ENCODE measurements around the gene MAMLD1. TPM values are rescaled to one million over a fixed set of nuclear protein-coding genes. Genes with fewer than 3 reads are reported as not detected.
A peak's percentile ranks its signal among the peaks of the same experiment; 100 is the strongest.

MAMLD1 gene
- total RNA-seq (2014; rRNA removed; shearing (Covaris generic)): 4.1 and 23.1 TPM in 2 replicates
- polyA plus RNA-seq (2016; fragmentation: Nextera tagmentation; extraction: Ambion mirVana): 9.0 and 10.1 TPM in 2 replicates

GRCh38 chrX:150362599-150363481, at the start of gene MAMLD1:
MAMLD1 (plus strand) TSS chrX:150363317; CDS start chrX:150445517, 82,200 bp downstream.
- in situ Hi-C loops (cut with MboI): loop anchor here (25.0 kb wide), 1 partner anchor 401 kb away; no protein-coding TSS in a partner anchor
- peak within 1 kb of the TSS; percentile 89 for H3K4me3 ChIP-seq
- no peaks in the 10 kb centered on the region for H3K9me3 ChIP-seq (ENCODE audit: low read depth)
- no peaks in the 10 kb centered on the region for H4K20me1 ChIP-seq (ENCODE audit: insufficient read depth)
- H3K4me1 ChIP-seq (ENCODE audit: insufficient read depth): no peaks in the 10 kb centered on the region; the same call in 1 of the 2 replicates
- TF ChIP-seq EZH2 (IDR thresholded peaks at IDR 0.05; ENCODE audit: insufficient read depth, poor library complexity, severe bottlenecking): no peak
- TF ChIP-seq EZH2phosphoT487 (IDR thresholded peaks at IDR 0.05; ENCODE audit: insufficient read depth, low read depth): no peak
- DNase-seq: peak; percentile 87
- H3F3A ChIP-seq (ENCODE audit: insufficient read depth): peaks cover 9% of the 10 kb centered on the region; the same call in 1 of the 2 replicates
- peak within 1 kb of the TSS; percentile 89 for H2AFZ ChIP-seq
- peak within 1 kb of the TSS; percentile 63 for H3K27ac ChIP-seq
- H3K27me3 ChIP-seq (replicated peaks; ENCODE audit: insufficient read depth): no peaks in the 10 kb centered on the region
- H3K9me2 ChIP-seq (ENCODE audit: insufficient read depth): no peaks in the 10 kb centered on the region
- H3K79me2 ChIP-seq (ENCODE audit: insufficient read depth): peaks cover 15% of the 10 kb centered on the region
- peak within 1 kb of the TSS; percentile 85 for H3K9ac ChIP-seq
- H3K4me2 ChIP-seq (ENCODE audit: unreplicated experiment): peak within 1 kb of the TSS; percentile 89
- WGBS, 2 experiments (ENCODE audit: low coverage in 1 of 2, low lambda C conversion rate in 2 of 2, missing lambda C conversion rate in 2 of 2): 0 to 4% methylated on average over 14 to 39 of the region's 88 CpGs
- no peaks in the 10 kb centered on the region for H3K36me3 ChIP-seq (ENCODE audit: low read depth)

- Histone ChIP-seq H3K27ac (no peak overlapping the region), H3K9me2 (ENCODE audit: insufficient read depth) (no peaks in the 10 kb centered on the region), H3K4me3 (no peak overlapping the region), H4K20me1 (ENCODE audit: insufficient read depth) (no peaks in the 10 kb centered on the region), H2AFZ (no peak overlapping the region), H3K4me1 (ENCODE audit: insufficient read depth) (no peaks in the 10 kb centered on the region), H3K9me3 (ENCODE audit: low read depth) (no peaks in the 10 kb centered on the region), H3K9ac (no peak overlapping the region), H3K27me3 (replicated peaks; ENCODE audit: insufficient read depth) (no peaks in the 10 kb centered on the region), H3F3A (ENCODE audit: insufficient read depth) (no peaks in the 10 kb centered on the region), H3K79me2 (ENCODE audit: insufficient read depth) (no peaks in the 10 kb centered on the region), H3K4me2 (ENCODE audit: unreplicated experiment) (no peak overlapping the region), H3K36me3 (ENCODE audit: low read depth) (no peaks in the 10 kb centered on the region)
- 73 to 78% methylated on average over 5 of the region's 5 CpGs for WGBS, 2 experiments (ENCODE audit: low coverage in 1 of 2, low lambda C conversion rate in 2 of 2, missing lambda C conversion rate in 2 of 2)
- no peak for TF ChIP-seq EZH2 (IDR thresholded peaks at IDR 0.05; ENCODE audit: insufficient read depth, poor library complexity, severe bottlenecking)
- no peak for TF ChIP-seq EZH2phosphoT487 (IDR thresholded peaks at IDR 0.05; ENCODE audit: insufficient read depth, low read depth)
- no peak for DNase-seq
- in situ Hi-C loops (cut with MboI): no loop called here
These were observed 49.6 kb upstream of the MAMLD1 start for GRCh38 chrX:150313514-150313913.

GRCh38 chrX:150314186-150314585, 48.9 kb upstream of the MAMLD1 start:
- Histone ChIP-seq H3K9me2 (ENCODE audit: insufficient read depth) (no peaks in the 10 kb centered on the region), H3K4me2 (ENCODE audit: unreplicated experiment) (no peak overlapping the region), H2AFZ (no peak overlapping the region), H3K4me1 (ENCODE audit: insufficient read depth) (no peaks in the 10 kb centered on the region), H3F3A (ENCODE audit: insufficient read depth) (no peaks in the 10 kb centered on the region), H3K79me2 (ENCODE audit: insufficient read depth) (no peaks in the 10 kb centered on the region), H4K20me1 (ENCODE audit: insufficient read depth) (no peaks in the 10 kb centered on the region), H3K27ac (no peak overlapping the region), H3K36me3 (ENCODE audit: low read depth) (no peaks in the 10 kb centered on the region), H3K9me3 (ENCODE audit: low read depth) (no peaks in the 10 kb centered on the region), H3K4me3 (no peak overlapping the region), H3K9ac (no peak overlapping the region), H3K27me3 (replicated peaks; ENCODE audit: insufficient read depth) (no peaks in the 10 kb centered on the region)
- DNase-seq: no peak
- TF ChIP-seq EZH2 (IDR thresholded peaks at IDR 0.05; ENCODE audit: insufficient read depth, poor library complexity, severe bottlenecking) (no peak), EZH2phosphoT487 (IDR thresholded peaks at IDR 0.05; ENCODE audit: insufficient read depth, low read depth) (no peak)
- 65 to 87% methylated on average over 2 to 3 of the region's 3 CpGs for WGBS, 2 experiments (ENCODE audit: low coverage in 1 of 2, low lambda C conversion rate in 2 of 2, missing lambda C conversion rate in 2 of 2)
- in situ Hi-C loops (cut with MboI): no loop called here

GRCh38 chrX:150316564-150316963, 46.6 kb upstream of the MAMLD1 start:
- Histone ChIP-seq H3K4me3 (no peak overlapping the region), H3K4me1 (ENCODE audit: insufficient read depth) (no peaks in the 10 kb centered on the region), H3K27ac (no peak overlapping the region), H3K9me2 (ENCODE audit: insufficient read depth) (no peaks in the 10 kb centered on the region), H3K27me3 (replicated peaks; ENCODE audit: insufficient read depth) (no peaks in the 10 kb centered on the region), H3K9ac (no peak overlapping the region), H3F3A (ENCODE audit: insufficient read depth) (no peaks in the 10 kb centered on the region), H3K9me3 (ENCODE audit: low read depth) (no peaks in the 10 kb centered on the region), H4K20me1 (ENCODE audit: insufficient read depth) (no peaks in the 10 kb centered on the region), H3K79me2 (ENCODE audit: insufficient read depth) (no peaks in the 10 kb centered on the region), H3K36me3 (ENCODE audit: low read depth) (no peaks in the 10 kb centered on the region), H2AFZ (no peak overlapping the region), H3K4me2 (ENCODE audit: unreplicated experiment) (no peak overlapping the region)
- 0 to 5% methylated on average over 2 of the region's 3 CpGs for WGBS, 2 experiments (ENCODE audit: low coverage in 1 of 2, low lambda C conversion rate in 2 of 2, missing lambda C conversion rate in 2 of 2)
- no peak for TF ChIP-seq EZH2phosphoT487 (IDR thresholded peaks at IDR 0.05; ENCODE audit: insufficient read depth, low read depth)
- TF ChIP-seq EZH2 (IDR thresholded peaks at IDR 0.05; ENCODE audit: insufficient read depth, poor library complexity, severe bottlenecking): no peak
- in situ Hi-C loops (cut with MboI): no loop called here
- DNase-seq: no peak
